Sigmoid colon (tissue), 7 donors: ENCODE measurements around the gene ABLIM2. TPM values are rescaled to one million over a fixed set of nuclear protein-coding genes. Genes with fewer than 3 reads are reported as not detected.

Source experiments
- DNase-seq: peaks from one replicate; pipeline ENCODE4 v3.0.0-alpha.2; 2019
- H3K27ac ChIP-seq, 4 donors: fragments of 200-600 bp; sonication (generic); one replicate each; pipeline ENCODE4 v1.5.1; 2016 to 2019; ENCODE audit warnings: mild to moderate bottlenecking in 1 of 4
- H3K27me3 ChIP-seq, 3 donors: fragments of 200-600 bp; sonication (generic); one replicate each; pipeline ENCODE4 v1.5.1; 2019; ENCODE audit warnings: mild to moderate bottlenecking in 1 of 3
- H3K36me3 ChIP-seq, 4 donors: fragments of 200-600 bp; sonication (generic); one replicate each; pipeline ENCODE4 v1.5.1; 2016 to 2019
- H3K4me1 ChIP-seq, 4 donors: fragments of 200-600 bp; sonication (generic); one replicate each; pipeline ENCODE4 v1.5.1; 2017 to 2019
- H3K4me3 ChIP-seq, 4 donors: fragments of 200-600 bp; sonication (generic); one replicate each; pipeline ENCODE4 v1.5.1; 2017 to 2019; ENCODE audit warnings: mild to moderate bottlenecking in 2 of 4, moderate library complexity in 1 of 4
- H3K9me3 ChIP-seq, 4 donors: fragments of 200-600 bp in 3 of 4; sonication (generic) in 3 of 4; one replicate each; pipeline versions ENCODE4 v1.5.1 to v1.6.1; 2013 to 2019
- EP300 ChIP-seq, 4 donors: sonication (generic); formaldehyde crosslinking; IDR thresholded peaks; one replicate each; pipeline ENCODE4 v1.6.1; 2017; ENCODE audit warnings: antibody characterized with exemption in 4 of 4
- POLR2A ChIP-seq, 2 donors: fragments of 450-650 bp; IDR thresholded peaks; one replicate each; pipeline ENCODE4 v1.6.1; 2016; ENCODE audit warnings: antibody characterized with exemption in 2 of 2, mild to moderate bottlenecking in 2 of 2, moderate library complexity in 2 of 2
- POLR2AphosphoS5 ChIP-seq, 4 donors: sonication (generic); formaldehyde crosslinking; IDR thresholded peaks; one replicate each; pipeline ENCODE4 v1.6.1; 2017; ENCODE audit warnings: antibody characterized with exemption in 4 of 4
- WGBS, 2 donors: extraction: QIAGEN DNeasy Blood & Tissue Kit; methylation state at CpG; one replicate each; pipeline ENCODE4 v1.1.7; 2013; 5-methylcytosine and 5-hydroxymethylcytosine counted together
- intact Hi-C: fragments of 100-400 bp; cut with DNase I; formaldehyde crosslinking; loops from one replicate; pipeline ENCODE4 v1.15.1; 2023
- polyA plus RNA-seq, 3 donors: library from polyadenylated mRNA; stranded (reverse); fragments of 200-250 nt; gene quantifications; one replicate each; pipeline ENCODE4 v1.2.3, GENCODE V29; 2013
- total RNA-seq, 4 donors: library from RNA; depleted of rRNA; stranded (reverse); fragments of >200 nt; gene quantifications; one replicate each; pipeline ENCODE4 v1.1.0, GENCODE V29; 2016
- TF ChIP-seq, protein P1 (sequence below), 4 experiments: fragments of 450-650 bp in 3 of 4; fragments of 200-600 bp in 1 of 4; IDR thresholded peaks; one replicate each; pipeline ENCODE4 v1.5.1; 2016 to 2019; ENCODE audit warnings: antibody characterized with exemption in 4 of 4, mild to moderate bottlenecking in 3 of 4, moderate library complexity in 2 of 4
- donor health status: healthy with polysubstance abuse.
- donor health status: Bipolar disorder and iron deficiency.
- donor health status: healthy.

The ABLIM2 gene
- total and polyA plus RNA-seq, 7 donors = 3.1 to 15.0 (median 7.4) TPM

DNA sequence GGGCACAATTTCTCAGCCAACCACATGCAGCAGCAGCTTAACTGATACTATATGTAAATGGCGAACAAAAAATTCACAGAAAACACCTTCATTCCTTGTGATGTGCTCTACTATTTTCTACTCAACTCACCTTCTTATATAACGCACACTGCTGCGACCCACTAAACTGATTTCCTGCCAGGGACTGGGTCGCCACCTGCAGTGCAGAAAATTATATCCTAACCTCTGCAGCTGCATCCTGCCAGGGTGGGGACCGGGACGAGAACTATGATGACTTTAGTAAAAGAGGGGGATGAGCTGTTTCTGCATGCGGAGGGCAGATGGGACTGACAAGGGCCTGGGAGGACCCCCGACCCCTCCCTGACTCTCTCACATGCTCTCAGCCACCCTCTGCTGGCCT, 27.4 kb downstream of the ABLIM2 start:
- no peak for TF ChIP-seq EP300 (IDR thresholded peaks at IDR 0.05)
- no peak for TF ChIP-seq POLR2AphosphoS5 (IDR thresholded peaks at IDR 0.05)
- TF ChIP-seq POLR2A (IDR thresholded peaks at IDR 0.05) = no peak
- TF ChIP-seq, protein P1, sequence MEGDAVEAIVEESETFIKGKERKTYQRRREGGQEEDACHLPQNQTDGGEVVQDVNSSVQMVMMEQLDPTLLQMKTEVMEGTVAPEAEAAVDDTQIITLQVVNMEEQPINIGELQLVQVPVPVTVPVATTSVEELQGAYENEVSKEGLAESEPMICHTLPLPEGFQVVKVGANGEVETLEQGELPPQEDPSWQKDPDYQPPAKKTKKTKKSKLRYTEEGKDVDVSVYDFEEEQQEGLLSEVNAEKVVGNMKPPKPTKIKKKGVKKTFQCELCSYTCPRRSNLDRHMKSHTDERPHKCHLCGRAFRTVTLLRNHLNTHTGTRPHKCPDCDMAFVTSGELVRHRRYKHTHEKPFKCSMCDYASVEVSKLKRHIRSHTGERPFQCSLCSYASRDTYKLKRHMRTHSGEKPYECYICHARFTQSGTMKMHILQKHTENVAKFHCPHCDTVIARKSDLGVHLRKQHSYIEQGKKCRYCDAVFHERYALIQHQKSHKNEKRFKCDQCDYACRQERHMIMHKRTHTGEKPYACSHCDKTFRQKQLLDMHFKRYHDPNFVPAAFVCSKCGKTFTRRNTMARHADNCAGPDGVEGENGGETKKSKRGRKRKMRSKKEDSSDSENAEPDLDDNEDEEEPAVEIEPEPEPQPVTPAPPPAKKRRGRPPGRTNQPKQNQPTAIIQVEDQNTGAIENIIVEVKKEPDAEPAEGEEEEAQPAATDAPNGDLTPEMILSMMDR (IDR thresholded peaks at IDR 0.05) = no peak
- no peak for DNase-seq
- intact Hi-C loops = no loop called here
- Histone ChIP-seq H3K4me3 (no peak overlapping the region), H3K4me1 (no peaks in the 10 kb centered on the region), H3K36me3 (no peaks in the 10 kb centered on the region), H3K9me3 (no peaks in the 10 kb centered on the region), H3K27me3 (no peaks in the 10 kb centered on the region), H3K27ac (no peak overlapping the region)
- WGBS, 2 donors = 53 to 78% methylated on average over 8 of the region's 8 CpGs

DNA sequence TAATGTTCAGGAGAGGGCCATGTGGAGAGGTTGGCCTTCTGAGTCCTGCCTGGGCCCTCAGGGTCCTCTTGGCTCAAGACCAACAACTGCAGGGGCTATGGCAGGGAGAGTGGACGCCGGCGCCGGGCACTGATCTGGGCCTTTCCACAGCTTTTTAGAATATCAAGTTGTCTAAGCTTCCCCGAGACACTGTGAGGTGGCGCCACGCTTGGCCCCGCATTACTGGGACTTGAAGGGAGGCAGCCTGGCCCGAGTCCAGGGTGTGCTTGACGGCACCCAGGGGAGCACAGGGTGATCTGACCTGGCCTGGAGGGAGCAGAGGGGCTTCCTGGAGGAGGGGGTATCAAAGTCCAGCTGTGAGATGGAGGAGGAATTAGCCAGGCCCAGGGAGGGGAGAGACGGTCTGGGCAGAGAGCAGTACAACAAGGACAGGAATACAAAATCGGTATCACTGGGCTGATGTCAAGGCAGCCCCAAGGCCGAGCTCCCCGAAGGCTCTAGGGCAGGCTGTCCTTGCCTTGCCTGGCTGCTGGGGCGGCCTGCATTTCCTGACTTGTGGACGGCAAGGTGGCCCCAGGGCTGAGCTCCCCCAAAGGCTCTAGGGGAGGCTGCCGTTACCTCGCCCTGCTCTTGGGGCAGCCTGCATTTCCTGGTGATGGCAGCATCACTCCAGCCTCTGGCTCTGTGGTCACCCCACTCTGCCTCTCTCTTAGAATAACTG, 28.1 kb downstream of the ABLIM2 start:
- no peaks in the 10 kb centered on the region for H3K4me1 ChIP-seq
- H3K4me3 ChIP-seq = no peak overlapping the region
- H3K9me3 ChIP-seq = no peaks in the 10 kb centered on the region
- DNase-seq = no peak
- intact Hi-C loops = no loop called here
- TF ChIP-seq, protein P1 (IDR thresholded peaks at IDR 0.05) = no peak
- TF ChIP-seq EP300 (IDR thresholded peaks at IDR 0.05) = no peak
- no peak for TF ChIP-seq POLR2A (IDR thresholded peaks at IDR 0.05)
- H3K27me3 ChIP-seq = no peaks in the 10 kb centered on the region
- no peak overlapping the region for H3K27ac ChIP-seq
- H3K36me3 ChIP-seq = no peaks in the 10 kb centered on the region
- 85 to 90% methylated on average over 18 of the region's 18 CpGs for WGBS, 2 donors

DNA sequence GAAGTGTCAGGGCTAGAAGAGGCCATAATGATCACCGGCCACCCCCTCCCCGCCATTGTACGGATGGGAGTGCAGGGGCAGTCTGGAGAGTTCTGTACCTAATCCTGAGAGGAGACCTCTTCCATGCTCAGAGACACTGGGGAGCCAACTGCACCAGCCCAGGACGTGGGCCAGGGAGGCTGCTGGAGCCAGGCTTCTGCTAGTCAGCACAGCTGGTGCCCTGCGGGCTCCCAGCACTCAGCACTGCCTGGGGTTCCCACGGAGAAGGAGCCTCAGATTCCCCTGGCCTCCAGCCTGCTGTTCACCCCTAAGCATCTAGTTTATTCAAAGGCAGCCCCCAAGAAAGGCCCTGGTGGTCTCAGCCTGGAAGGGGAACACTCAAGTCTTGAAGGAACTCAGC, 28.8 kb downstream of the ABLIM2 start:
- DNase-seq = no peak
- TF ChIP-seq POLR2A (IDR thresholded peaks at IDR 0.05) = no peak
- TF ChIP-seq EP300 (IDR thresholded peaks at IDR 0.05) = no peak
- no peak for TF ChIP-seq POLR2AphosphoS5 (IDR thresholded peaks at IDR 0.05)
- TF ChIP-seq, protein P1 (IDR thresholded peaks at IDR 0.05) = no peak
- no peaks in the 10 kb centered on the region for H3K36me3 ChIP-seq
- 88 to 89% methylated on average over 6 of the region's 6 CpGs for WGBS, 2 donors
- H3K27me3 ChIP-seq = no peaks in the 10 kb centered on the region
- no peaks in the 10 kb centered on the region for H3K9me3 ChIP-seq
- H3K4me1 ChIP-seq = no peaks in the 10 kb centered on the region
- H3K27ac ChIP-seq = no peak overlapping the region
- intact Hi-C loops = no loop called here
- H3K4me3 ChIP-seq = no peak overlapping the region

DNA sequence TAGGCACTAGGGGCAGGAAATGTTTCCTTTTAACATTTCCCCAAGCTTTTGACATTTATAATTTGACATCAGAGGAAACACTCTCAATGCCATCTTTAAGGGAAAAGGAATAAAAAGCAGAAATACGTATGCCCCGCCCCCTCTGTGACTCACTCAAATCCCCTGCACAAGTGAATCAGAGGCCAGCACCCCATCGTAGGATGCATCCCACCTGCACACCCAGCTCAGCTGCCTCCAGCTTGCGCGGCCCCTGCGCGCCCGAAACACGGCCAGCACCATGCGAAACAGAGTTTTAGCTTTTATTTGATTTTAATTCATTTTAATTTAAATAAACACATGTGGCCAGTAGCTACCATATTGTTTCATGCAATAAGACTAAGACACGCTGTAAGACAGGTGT, 29.5 kb downstream of the ABLIM2 start:
- WGBS, 2 donors = 90 to 95% methylated on average over 11 of the region's 11 CpGs
- no peak for TF ChIP-seq EP300 (IDR thresholded peaks at IDR 0.05)
- TF ChIP-seq, protein P1 (IDR thresholded peaks at IDR 0.05) = no peak
- TF ChIP-seq POLR2A (IDR thresholded peaks at IDR 0.05) = no peak
- TF ChIP-seq POLR2AphosphoS5 (IDR thresholded peaks at IDR 0.05) = no peak
- Histone ChIP-seq H3K4me3 (no peak overlapping the region), H3K27ac (no peak overlapping the region), H3K4me1 (no peaks in the 10 kb centered on the region), H3K27me3 (no peaks in the 10 kb centered on the region), H3K9me3 (no peaks in the 10 kb centered on the region), H3K36me3 (no peaks in the 10 kb centered on the region)
- intact Hi-C loops = no loop called here
- DNase-seq = no peak
